Cardiac fibroblast (primary cell): ENCODE results near the gene LHX6.

Experiments used
- DNase-seq, 2 donors: peaks; one replicate each; pipeline versions ENCODE4 v3.0.0 to v3.0.0-alpha.2; 2010; ENCODE audit warnings: low read depth in 2 of 2
- H3K4me3 ChIP-seq, 2 donors: replicated peaks in 1 of 2; 1 replicate in 1 of 2; 2 replicates in 1 of 2; pipeline ENCODE4 v1.5.1; 2011; ENCODE audit warnings: low read depth in 2 of 2, low read length in 2 of 2, mild to moderate bottlenecking in 2 of 2, moderate library complexity in 1 of 2
- CTCF ChIP-seq: IDR thresholded peaks from one replicate; pipeline ENCODE4 v1.5.1; 2011; ENCODE audit warnings: low read depth, mild to moderate bottlenecking, low read length, inconsistent platforms

LHX6 gene

GRCh38 chr9:122212473-122213004, 16.2 kb downstream of the LHX6 start:
- no peak for DNase-seq
- H3K4me3 ChIP-seq, result no peak overlapping the region
- no peak for TF ChIP-seq CTCF

- no peak overlapping the region for H3K4me3 ChIP-seq
- no peak for TF ChIP-seq CTCF
- DNase-seq, result no peak
These were observed 19.3 kb downstream of the LHX6 start for GRCh38 chr9:122209451-122209850.

GRCh38 chr9:122207096-122207495, 21.7 kb downstream of the LHX6 start:
- no peak for TF ChIP-seq CTCF
- H3K4me3 ChIP-seq, result no peak overlapping the region
- no peak for DNase-seq

- no peak overlapping the region for H3K4me3 ChIP-seq
- TF ChIP-seq CTCF, result no peak
- DNase-seq, result peak; percentile 76 to 79
These were observed 22.4 kb downstream of the LHX6 start for GRCh38 chr9:122206118-122207046.

GRCh38 chr9:122205176-122205575, 23.6 kb downstream of the LHX6 start:
- DNase-seq, result no peak
- no peak overlapping the region for H3K4me3 ChIP-seq
- no peak for TF ChIP-seq CTCF

DNA sequence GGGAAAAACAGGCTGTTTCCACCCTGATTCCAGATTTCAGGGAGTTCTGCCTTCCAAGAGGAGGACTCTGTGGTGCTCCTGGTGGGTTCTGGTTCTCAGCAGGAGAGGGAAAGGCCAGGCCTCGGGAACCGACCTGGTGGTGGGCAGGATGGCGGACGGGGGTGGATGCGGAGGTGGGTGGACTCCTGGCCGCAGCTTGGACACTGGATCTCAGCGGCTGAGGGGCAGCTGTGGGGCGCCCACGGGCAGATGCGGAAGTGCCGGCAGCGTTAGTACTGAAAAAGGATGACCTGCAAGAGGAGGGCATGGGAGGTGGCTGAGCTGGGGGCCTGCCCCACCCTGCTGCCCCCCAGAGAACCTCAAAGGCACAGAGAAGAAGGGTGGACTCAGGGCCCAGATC, 24.3 kb downstream of the LHX6 start:
- TF ChIP-seq CTCF, result no peak

More for the DNA sequence above, 24.3 kb downstream of the LHX6 start:
- no peak for DNase-seq
- H3K4me3 ChIP-seq, result no peak overlapping the region
